Measurements from ENCODE around the gene TPCN2.

DNA sequence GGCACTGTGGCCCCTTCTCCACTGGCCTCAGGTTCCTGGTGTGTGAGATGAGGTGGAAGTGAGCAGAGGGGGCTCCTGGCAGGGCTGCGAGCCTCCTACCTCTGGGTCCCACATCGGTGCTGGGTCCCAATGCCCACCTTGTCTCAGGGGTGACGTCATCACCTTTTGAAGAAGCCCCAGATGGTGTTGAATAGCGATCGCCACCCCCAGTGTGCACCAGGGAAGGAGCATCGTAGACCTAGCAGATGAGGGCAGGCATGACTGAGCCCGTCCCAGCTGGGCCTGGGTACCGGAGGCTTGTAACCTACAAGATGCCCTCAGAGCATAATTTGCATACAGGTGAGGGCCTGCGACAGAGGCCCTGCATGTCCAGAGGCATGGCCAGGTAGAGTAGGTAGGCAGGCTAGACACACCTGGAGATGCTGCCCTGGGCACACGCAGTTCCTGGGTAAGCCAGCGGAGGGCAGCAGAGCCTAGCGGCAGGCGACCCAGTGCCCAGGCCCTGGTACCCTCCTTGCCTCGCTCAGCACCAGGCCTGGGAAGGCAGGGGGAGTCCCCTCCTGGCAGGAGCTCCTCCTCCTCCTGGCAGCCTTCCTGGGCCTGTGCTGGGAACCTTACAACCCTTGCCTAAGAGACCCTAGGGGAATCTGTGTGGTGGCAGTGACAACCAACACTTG, 52.5 kb downstream of the TPCN2 start:
- TF ChIP-seq POLR2A (IDR thresholded peaks at IDR 0.05; ENCODE audit: control extremely low read depth in 1 of 2, low read depth in 2 of 2, low read length in 2 of 2) (no peak; a peak in 1 of 3 replicates), JUND (IDR thresholded peaks at IDR 0.05; ENCODE audit: low read length) (peak; percentile 96), SIN3A (conservative IDR thresholded peaks at IDR 0.05 in 1 of 2, IDR thresholded peaks at IDR 0.05 in 1 of 2; ENCODE audit: low read depth in 1 of 2, low read length in 2 of 2) (no peak), SP2 (IDR thresholded peaks at IDR 0.05; ENCODE audit: low read length) (no peak), POLR2AphosphoS5 (IDR thresholded peaks at IDR 0.05; ENCODE audit: low read depth, low read length) (no peak; the same call in 1 of the 2 replicates), BACH1 (IDR thresholded peaks at IDR 0.05; ENCODE audit: low read length) (no peak)
- TF ChIP-seq, protein P1, sequence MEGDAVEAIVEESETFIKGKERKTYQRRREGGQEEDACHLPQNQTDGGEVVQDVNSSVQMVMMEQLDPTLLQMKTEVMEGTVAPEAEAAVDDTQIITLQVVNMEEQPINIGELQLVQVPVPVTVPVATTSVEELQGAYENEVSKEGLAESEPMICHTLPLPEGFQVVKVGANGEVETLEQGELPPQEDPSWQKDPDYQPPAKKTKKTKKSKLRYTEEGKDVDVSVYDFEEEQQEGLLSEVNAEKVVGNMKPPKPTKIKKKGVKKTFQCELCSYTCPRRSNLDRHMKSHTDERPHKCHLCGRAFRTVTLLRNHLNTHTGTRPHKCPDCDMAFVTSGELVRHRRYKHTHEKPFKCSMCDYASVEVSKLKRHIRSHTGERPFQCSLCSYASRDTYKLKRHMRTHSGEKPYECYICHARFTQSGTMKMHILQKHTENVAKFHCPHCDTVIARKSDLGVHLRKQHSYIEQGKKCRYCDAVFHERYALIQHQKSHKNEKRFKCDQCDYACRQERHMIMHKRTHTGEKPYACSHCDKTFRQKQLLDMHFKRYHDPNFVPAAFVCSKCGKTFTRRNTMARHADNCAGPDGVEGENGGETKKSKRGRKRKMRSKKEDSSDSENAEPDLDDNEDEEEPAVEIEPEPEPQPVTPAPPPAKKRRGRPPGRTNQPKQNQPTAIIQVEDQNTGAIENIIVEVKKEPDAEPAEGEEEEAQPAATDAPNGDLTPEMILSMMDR (IDR thresholded peaks at IDR 0.05; ENCODE audit: control extremely low read depth in 1 of 3, insufficient read depth in 1 of 3, low read depth in 1 of 3, low read length in 3 of 3): peak in 2 of 3 experiments; percentile 96 to 100; a peak in 3 of 4 replicates
- TF ChIP-seq, protein P2, sequence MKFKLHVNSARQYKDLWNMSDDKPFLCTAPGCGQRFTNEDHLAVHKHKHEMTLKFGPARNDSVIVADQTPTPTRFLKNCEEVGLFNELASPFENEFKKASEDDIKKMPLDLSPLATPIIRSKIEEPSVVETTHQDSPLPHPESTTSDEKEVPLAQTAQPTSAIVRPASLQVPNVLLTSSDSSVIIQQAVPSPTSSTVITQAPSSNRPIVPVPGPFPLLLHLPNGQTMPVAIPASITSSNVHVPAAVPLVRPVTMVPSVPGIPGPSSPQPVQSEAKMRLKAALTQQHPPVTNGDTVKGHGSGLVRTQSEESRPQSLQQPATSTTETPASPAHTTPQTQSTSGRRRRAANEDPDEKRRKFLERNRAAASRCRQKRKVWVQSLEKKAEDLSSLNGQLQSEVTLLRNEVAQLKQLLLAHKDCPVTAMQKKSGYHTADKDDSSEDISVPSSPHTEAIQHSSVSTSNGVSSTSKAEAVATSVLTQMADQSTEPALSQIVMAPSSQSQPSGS (IDR thresholded peaks at IDR 0.05; ENCODE audit: low read length): peak; percentile 86; the same call in 1 of the 2 replicates
